IMR-90 (cell line): ENCODE measurements around the gene TNS3. TPM values are rescaled to one million over a fixed set of nuclear protein-coding genes. Genes with fewer than 3 reads are reported as not detected.

Experiments
- ATAC-seq: fragments of 200-7000 bp; cut with Tn5 transposase; 2 replicates; pipeline ENCODE4 v1.9.1; 2020; ENCODE audit warnings: low read depth, mild to moderate bottlenecking, moderate library complexity
- BruUV-seq: library from RNA; stranded (reverse); fragments of 400-500 nt; replicated peaks from 2 replicates; lab custom pipeline; 2021; lab: Mats Ljungman, UMichigan
- CTCF ChIA-PET: fragments of 300-600 bp; formaldehyde crosslinking; extraction: SDS; loops from one replicate; lab custom pipeline; 2021; ENCODE audit warnings: antibody characterized with exemption; lab: Yijun Ruan, JAX
- POLR2A ChIA-PET: fragments of 300-600 bp; sonication (Branson Sonifier 250); formaldehyde crosslinking; loops from one replicate; lab custom pipeline; 2022; ENCODE audit warnings: antibody characterized with exemption; ENCODE audit not compliant: unreplicated experiment; lab: Charles Lee
- DNase-seq: peaks from one replicate; pipeline ENCODE4 v3.0.0; 2013
- H2AFZ ChIP-seq: replicated peaks from 2 replicates; pipeline ENCODE3; 2013; ENCODE audit warnings: low read length, mild to moderate bottlenecking; ENCODE audit not compliant: poor library complexity
- H2AK5ac ChIP-seq: 2 replicates; pipeline ENCODE4 v1.6.1; 2013; ENCODE audit warnings: low read depth, low read length, inconsistent platforms
- H2AK9ac ChIP-seq: replicated peaks from 2 replicates; pipeline ENCODE3; 2013; ENCODE audit warnings: mild to moderate bottlenecking, low read depth, low read length, moderate library complexity; ENCODE audit not compliant: poor library complexity
- H2BK120ac ChIP-seq: 2 replicates; pipeline ENCODE4 v1.6.1; 2013; ENCODE audit warnings: low read depth, low read length, inconsistent platforms
- H2BK15ac ChIP-seq: 3 replicates; pipeline ENCODE4 v1.6.1; 2013; ENCODE audit warnings: low read depth, low read length, inconsistent platforms
- H2BK20ac ChIP-seq: 2 replicates; pipeline ENCODE4 v1.6.1; 2013; ENCODE audit warnings: low read depth, mild to moderate bottlenecking, inconsistent platforms, low read length, moderate library complexity
- H2BK5ac ChIP-seq: 2 replicates; pipeline ENCODE4 v1.6.1; 2013; ENCODE audit warnings: mild to moderate bottlenecking, low read depth, low read length, inconsistent platforms; ENCODE audit not compliant: poor library complexity, severe bottlenecking
- H3K14ac ChIP-seq: replicated peaks from 2 replicates; pipeline ENCODE4 v1.6.1; 2013; ENCODE audit warnings: low read depth, low read length, inconsistent platforms
- H3K18ac ChIP-seq: 2 replicates; pipeline ENCODE4 v1.6.1; 2013; ENCODE audit warnings: low read depth, low read length, control low read depth
- H3K23ac ChIP-seq: 2 replicates; pipeline ENCODE4 v1.6.1; 2013; ENCODE audit warnings: low read depth, low read length, inconsistent platforms
- H3K27ac ChIP-seq: 2 replicates; pipeline ENCODE4 v1.5.1; 2013; ENCODE audit warnings: mild to moderate bottlenecking, control low read depth, low read length; ENCODE audit not compliant: insufficient read depth
- H3K27me3 ChIP-seq: 2 replicates; pipeline ENCODE4 v1.6.1; 2013; ENCODE audit warnings: low read length; ENCODE audit not compliant: control insufficient read depth, insufficient read depth
- H3K36me3 ChIP-seq: 2 replicates; pipeline ENCODE4 v1.6.1; 2013; ENCODE audit warnings: low read length, mixed read lengths; ENCODE audit not compliant: control insufficient read depth, insufficient read depth
- H3K4ac ChIP-seq: 2 replicates; pipeline ENCODE4 v1.6.1; 2013; ENCODE audit warnings: low read depth, low read length, inconsistent platforms
- H3K4me1 ChIP-seq: 2 replicates; pipeline ENCODE4 v1.6.1; 2013; ENCODE audit warnings: low read length, mixed read lengths; ENCODE audit not compliant: control insufficient read depth, insufficient read depth
- H3K4me2 ChIP-seq: 2 replicates; pipeline ENCODE4 v1.6.1; 2013; ENCODE audit warnings: low read depth, mild to moderate bottlenecking, control low read depth, low read length, moderate library complexity
- H3K4me3 ChIP-seq: 2 replicates; pipeline ENCODE4 v1.5.1; 2013; ENCODE audit warnings: low read depth, mild to moderate bottlenecking, control low read depth, low read length, moderate library complexity; ENCODE audit not compliant: insufficient read depth
- H3K56ac ChIP-seq: 2 replicates; pipeline ENCODE4 v1.6.1; 2013; ENCODE audit warnings: low read length, inconsistent platforms; ENCODE audit not compliant: insufficient read depth; ENCODE audit errors: extremely low read depth
- H3K79me1 ChIP-seq, 2 experiments: 2 replicates each; pipeline ENCODE4 v1.6.1; 2013; ENCODE audit warnings: low read length in 2 of 2, inconsistent platforms in 1 of 2, low read depth in 1 of 2
- H3K9ac ChIP-seq: 2 replicates; pipeline ENCODE4 v1.6.1; 2013; ENCODE audit warnings: low read depth, low read length, control low read depth
- H3K9me1 ChIP-seq: 2 replicates; pipeline ENCODE4 v1.6.1; 2013; ENCODE audit warnings: low read length, inconsistent platforms; ENCODE audit not compliant: insufficient read depth
- H3K9me3 ChIP-seq: 2 replicates; pipeline ENCODE4 v1.6.1; 2013; ENCODE audit warnings: low read length; ENCODE audit not compliant: control insufficient read depth, insufficient read depth
- H4K20me1 ChIP-seq: 2 replicates; pipeline ENCODE4 v1.6.1; 2013; ENCODE audit warnings: low read length, inconsistent platforms; ENCODE audit not compliant: insufficient read depth
- H4K5ac ChIP-seq: 2 replicates; pipeline ENCODE4 v1.6.1; 2013; ENCODE audit warnings: mild to moderate bottlenecking, low read depth, low read length, control low read depth
- H4K8ac ChIP-seq, 2 experiments: 2 replicates each; pipeline ENCODE4 v1.6.1; 2013; ENCODE audit warnings: low read depth in 2 of 2, low read length in 2 of 2, control low read depth in 1 of 2, inconsistent platforms in 1 of 2
- H4K91ac ChIP-seq: 2 replicates; pipeline ENCODE4 v1.6.1; 2013; ENCODE audit warnings: low read depth, low read length, inconsistent platforms; ENCODE audit not compliant: insufficient read depth
- CEBPB ChIP-seq: IDR thresholded peaks from 2 replicates; pipeline ENCODE4 v1.6.1; 2012; ENCODE audit warnings: low read depth, low read length, improper control_type of control experiment
- MAZ ChIP-seq: IDR thresholded peaks from 2 replicates; pipeline ENCODE4 v1.6.1; 2012; ENCODE audit warnings: low read depth, mild to moderate bottlenecking, low read length, improper control_type of control experiment, moderate library complexity, borderline replicate concordance
- MXI1 ChIP-seq: IDR thresholded peaks from 2 replicates; pipeline ENCODE4 v1.6.1; 2012; ENCODE audit warnings: low read depth, mild to moderate bottlenecking, low read length, moderate library complexity, borderline replicate concordance
- POLR2A ChIP-seq: IDR thresholded peaks from 2 replicates; pipeline ENCODE4 v1.6.1; 2012; ENCODE audit warnings: mild to moderate bottlenecking, low read depth, low read length
- RCOR1 ChIP-seq: IDR thresholded peaks from 2 replicates; pipeline ENCODE4 v1.6.1; 2012; ENCODE audit warnings: mild to moderate bottlenecking, low read length, improper control_type of control experiment; ENCODE audit not compliant: insufficient replicate concordance
- SMC3 ChIP-seq: fragments of 150-350 bp; IDR thresholded peaks from 2 replicates; pipeline ENCODE4 v1.6.1; 2016; ENCODE audit warnings: low read depth, mild to moderate bottlenecking, antibody characterized with exemption, low read length, moderate library complexity
- WGBS, 2 experiments: methylation state at CpG; one replicate each; pipeline versions ENCODE4 v1.1.5 to v1.1.7; 2013; ENCODE audit warnings: missing lambda C conversion rate in 2 of 2; ENCODE audit not compliant: insufficient read length in 1 of 2; ENCODE audit errors: extremely low coverage in 2 of 2; 5-methylcytosine and 5-hydroxymethylcytosine counted together
- dilution Hi-C: fragments of 300-500 bp; cut with HindIII; formaldehyde crosslinking; loops from one replicate; pipeline ENCODE4 v1.14.3; 2018; ENCODE audit warnings: low sequenced_read_pairs; ENCODE audit not compliant: unreplicated experiment
- in situ Hi-C: fragments of 300-500 bp; cut with MboI; formaldehyde crosslinking; loops from 3 replicates; pipeline ENCODE4 v1.14.3; 2019; ENCODE audit warnings: low sequenced_read_pairs, inconsistent platforms, mixed read lengths
- intact Hi-C: fragments of 100-400 bp; cut with micrococcal nuclease; formaldehyde crosslinking; loops from 2 replicates; pipeline ENCODE4 v1.10.0; 2022
- polyA plus RNA-seq, 3 experiments: library from polyadenylated mRNA; depleted of rRNA; stranded (reverse); fragments of >200 nt; gene quantifications; 2 replicates each; pipeline ENCODE4 v1.2.3, GENCODE V29; 2012; ENCODE audit warnings: low replicate concordance in 1 of 3
- total RNA-seq: library from RNA; depleted of rRNA; stranded (reverse); fragments of >200 nt; gene quantifications from 2 replicates; pipeline ENCODE4 v1.2.3, GENCODE V29; 2012
- TF ChIP-seq, protein P1 (sequence below): conservative IDR thresholded peaks from 2 replicates; pipeline ENCODE4 v1.5.1; 2012; ENCODE audit warnings: mild to moderate bottlenecking, low read depth, low read length, improper control_type of control experiment

Gene TNS3
- total and polyA plus RNA-seq, 2 of the 4 experiments (the other 2 are of a cell fraction) = 64.3 to 79.2 TPM

DNA sequence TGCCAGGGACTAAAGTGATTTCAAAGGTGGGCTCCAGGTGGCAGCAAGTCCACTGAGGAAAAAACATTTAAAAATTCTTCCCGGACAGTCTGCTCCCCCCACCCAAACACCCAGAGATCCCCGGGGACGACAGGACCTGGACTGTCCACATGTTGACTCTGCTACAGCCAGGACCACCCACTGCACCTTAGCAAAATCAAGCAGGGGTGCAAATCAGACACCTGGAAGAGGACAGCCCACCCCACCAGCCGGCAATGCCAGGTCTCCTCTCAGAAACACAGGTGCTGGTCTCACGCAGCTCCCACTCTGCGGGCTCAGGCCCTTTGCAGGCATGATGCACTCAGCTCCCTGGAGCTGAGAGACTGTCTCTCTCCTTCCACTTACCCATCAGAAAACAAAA is 251.9 kb downstream of the TNS3 start:
- Histone ChIP-seq H2AK5ac (0 out of 2 replicates have a peak overlapping the region, but pooled peaks have one; percentile 24), H3K27me3 (no peaks in the 10 kb centered on the region), H3K4ac (peak overlapping the region; percentile 90; the same call in 1 of the 2 replicates), H3K9ac (no peak overlapping the region), H2BK20ac (no peak overlapping the region), H3K23ac (no peak overlapping the region), H4K8ac (peak overlapping the region in 1 of 2 experiments; percentile 31; a peak in 1 of 4 replicates), H3K27ac (no peak overlapping the region), H3K18ac (no peak overlapping the region), H2BK120ac (no peak overlapping the region), H4K5ac (no peak overlapping the region), H3K14ac (peak overlapping the region; percentile 8), H3K4me2 (no peak overlapping the region), H3K4me3 (no peak overlapping the region), H2BK15ac (no peak overlapping the region), H3K4me1 (peaks cover 53% of the 10 kb centered on the region), H2BK5ac (no peak overlapping the region), H2AFZ (no peak overlapping the region), H3K9me3 (no peaks in the 10 kb centered on the region), H3K56ac (no peak overlapping the region), H3K36me3 (peaks cover 12% of the 10 kb centered on the region; the same call in 1 of the 2 replicates), H3K79me1 (peaks cover 27 to 89% of the 10 kb centered on the region in 2 experiments), H3K9me1 (peaks cover 54% of the 10 kb centered on the region), H4K91ac (no peak overlapping the region), H4K20me1 (peaks cover 47% of the 10 kb centered on the region), H2AK9ac (no peak overlapping the region)
- WGBS, 2 experiments = 20% methylated on average over 1 of the region's 6 CpGs; no CpG with 5 or more reads in 1 of the 2 experiments
- dilution Hi-C loops (no loop called here), in situ Hi-C loops (no loop called here), intact Hi-C loops (no loop called here)
- BruUV-seq = no TSS peak
- DNase-seq (no peak), ATAC-seq (no peak)
- TF ChIP-seq MAZ (no peak), CEBPB (no peak), MXI1 (no peak), SMC3 (no peak), POLR2A (no peak), RCOR1 (no peak)
- TF ChIP-seq, protein P1, sequence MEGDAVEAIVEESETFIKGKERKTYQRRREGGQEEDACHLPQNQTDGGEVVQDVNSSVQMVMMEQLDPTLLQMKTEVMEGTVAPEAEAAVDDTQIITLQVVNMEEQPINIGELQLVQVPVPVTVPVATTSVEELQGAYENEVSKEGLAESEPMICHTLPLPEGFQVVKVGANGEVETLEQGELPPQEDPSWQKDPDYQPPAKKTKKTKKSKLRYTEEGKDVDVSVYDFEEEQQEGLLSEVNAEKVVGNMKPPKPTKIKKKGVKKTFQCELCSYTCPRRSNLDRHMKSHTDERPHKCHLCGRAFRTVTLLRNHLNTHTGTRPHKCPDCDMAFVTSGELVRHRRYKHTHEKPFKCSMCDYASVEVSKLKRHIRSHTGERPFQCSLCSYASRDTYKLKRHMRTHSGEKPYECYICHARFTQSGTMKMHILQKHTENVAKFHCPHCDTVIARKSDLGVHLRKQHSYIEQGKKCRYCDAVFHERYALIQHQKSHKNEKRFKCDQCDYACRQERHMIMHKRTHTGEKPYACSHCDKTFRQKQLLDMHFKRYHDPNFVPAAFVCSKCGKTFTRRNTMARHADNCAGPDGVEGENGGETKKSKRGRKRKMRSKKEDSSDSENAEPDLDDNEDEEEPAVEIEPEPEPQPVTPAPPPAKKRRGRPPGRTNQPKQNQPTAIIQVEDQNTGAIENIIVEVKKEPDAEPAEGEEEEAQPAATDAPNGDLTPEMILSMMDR = no peak
- ChIA-PET CTCF (no interaction called here), POLR2A (interaction anchor here (0.5 kb wide), 1 partner anchor 9 kb away, joined by 3 read pairs; no protein-coding TSS in a partner anchor)
